PFSK-1 (cell line): ENCODE measurements around the gene CTTNBP2NL.

Experiments
- FOXP2 ChIP-seq: optimal IDR thresholded peaks from 2 replicates; pipeline ENCODE3; 2011; ENCODE audit warnings: borderline replicate concordance, control low read depth, inconsistent platforms; ENCODE audit not compliant: insufficient read depth; ENCODE audit errors: extremely low read length, extremely low read depth
- TF ChIP-seq, protein P1 (sequence below), 2 experiments: IDR thresholded peaks; 2 replicates each; pipeline versions ENCODE4 v1.6.1 to v1.8.0; 2011 to 2012; ENCODE audit warnings: low read depth in 2 of 2, low read length in 2 of 2, control low read depth in 1 of 2, inconsistent platforms in 1 of 2, mild to moderate bottlenecking in 1 of 2, moderate library complexity in 1 of 2; ENCODE audit not compliant: insufficient read depth in 1 of 2

- TF ChIP-seq FOXP2: no peak
- TF ChIP-seq, protein P1, sequence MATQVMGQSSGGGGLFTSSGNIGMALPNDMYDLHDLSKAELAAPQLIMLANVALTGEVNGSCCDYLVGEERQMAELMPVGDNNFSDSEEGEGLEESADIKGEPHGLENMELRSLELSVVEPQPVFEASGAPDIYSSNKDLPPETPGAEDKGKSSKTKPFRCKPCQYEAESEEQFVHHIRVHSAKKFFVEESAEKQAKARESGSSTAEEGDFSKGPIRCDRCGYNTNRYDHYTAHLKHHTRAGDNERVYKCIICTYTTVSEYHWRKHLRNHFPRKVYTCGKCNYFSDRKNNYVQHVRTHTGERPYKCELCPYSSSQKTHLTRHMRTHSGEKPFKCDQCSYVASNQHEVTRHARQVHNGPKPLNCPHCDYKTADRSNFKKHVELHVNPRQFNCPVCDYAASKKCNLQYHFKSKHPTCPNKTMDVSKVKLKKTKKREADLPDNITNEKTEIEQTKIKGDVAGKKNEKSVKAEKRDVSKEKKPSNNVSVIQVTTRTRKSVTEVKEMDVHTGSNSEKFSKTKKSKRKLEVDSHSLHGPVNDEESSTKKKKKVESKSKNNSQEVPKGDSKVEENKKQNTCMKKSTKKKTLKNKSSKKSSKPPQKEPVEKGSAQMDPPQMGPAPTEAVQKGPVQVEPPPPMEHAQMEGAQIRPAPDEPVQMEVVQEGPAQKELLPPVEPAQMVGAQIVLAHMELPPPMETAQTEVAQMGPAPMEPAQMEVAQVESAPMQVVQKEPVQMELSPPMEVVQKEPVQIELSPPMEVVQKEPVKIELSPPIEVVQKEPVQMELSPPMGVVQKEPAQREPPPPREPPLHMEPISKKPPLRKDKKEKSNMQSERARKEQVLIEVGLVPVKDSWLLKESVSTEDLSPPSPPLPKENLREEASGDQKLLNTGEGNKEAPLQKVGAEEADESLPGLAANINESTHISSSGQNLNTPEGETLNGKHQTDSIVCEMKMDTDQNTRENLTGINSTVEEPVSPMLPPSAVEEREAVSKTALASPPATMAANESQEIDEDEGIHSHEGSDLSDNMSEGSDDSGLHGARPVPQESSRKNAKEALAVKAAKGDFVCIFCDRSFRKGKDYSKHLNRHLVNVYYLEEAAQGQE (IDR thresholded peaks at IDR 0.05; ENCODE audit: insufficient read depth in 1 of 2, low read depth in 2 of 2, low read length in 2 of 2): no peak
These were observed 1.3 kb upstream of the CTTNBP2NL start for GRCh38 chr1:112394743-112395062.
